Measurements from ENCODE around the gene GJD2.

The GJD2 gene

GRCh38 chr15:34721802-34722438 is 32.9 kb downstream of the GJD2 start:
- DNase-seq, result no peak

- DNase-seq, result no peak
Measured at GRCh38 chr15:34721157-34721801, 33.5 kb downstream of the GJD2 start.

GRCh38 chr15:34719695-34720094 is 35.1 kb downstream of the GJD2 start:
- no peak for DNase-seq

GRCh38 chr15:34718681-34719665 is 35.8 kb downstream of the GJD2 start:
- DNase-seq, result no peak

GRCh38 chr15:34717729-34718128 is 37.1 kb downstream of the GJD2 start:
- DNase-seq, result no peak

GRCh38 chr15:34716111-34716510 is 38.7 kb downstream of the GJD2 start:
- no peak for DNase-seq

- DNase-seq, result no peak
Measured at GRCh38 chr15:34714476-34715121, 40.2 kb downstream of the GJD2 start.

- DNase-seq, result no peak
Measured at GRCh38 chr15:34713635-34714034, 41.2 kb downstream of the GJD2 start.

GRCh38 chr15:34709866-34710265 is 44.9 kb downstream of the GJD2 start:
- DNase-seq, result no peak

DNA sequence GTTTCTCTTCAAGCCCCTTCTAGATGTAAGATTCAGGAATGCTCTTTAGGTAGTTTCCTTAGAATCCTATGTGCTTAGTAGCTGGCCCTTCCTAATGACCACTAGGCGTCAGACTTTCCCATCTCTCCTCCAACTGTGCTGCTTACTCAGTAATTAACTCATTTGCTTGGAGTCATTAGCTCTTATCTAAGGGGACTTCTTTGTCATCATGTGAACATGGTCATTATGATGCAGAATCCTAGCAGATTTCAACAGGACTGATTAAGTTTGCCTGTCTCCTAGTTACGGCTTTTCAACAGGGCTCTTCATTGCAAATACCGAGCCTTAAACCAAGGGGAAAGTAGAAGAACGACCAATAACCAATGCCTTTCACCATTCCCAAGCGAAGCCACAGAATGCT is 46.4 kb downstream of the GJD2 start:
- DNase-seq, result no peak

DNA sequence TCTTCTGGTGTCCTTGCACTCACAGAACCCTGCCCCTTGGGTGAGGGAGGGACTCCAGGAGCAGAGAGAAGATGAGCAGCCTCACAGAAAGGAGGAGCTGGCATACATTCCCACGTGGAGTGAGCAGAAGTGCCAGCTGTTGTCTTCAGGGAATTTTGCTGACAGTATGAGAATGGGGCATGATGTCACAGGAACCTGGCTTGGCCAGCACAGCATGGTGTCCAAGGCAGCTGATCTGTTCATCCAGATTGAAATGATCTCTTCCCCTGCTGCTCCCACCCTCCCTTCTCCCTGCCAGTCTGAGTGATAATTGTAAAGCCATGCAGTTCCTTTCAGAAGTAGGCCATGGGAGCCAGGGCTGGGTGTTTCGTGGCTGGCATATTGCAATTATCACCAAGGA is 53.3 kb downstream of the GJD2 start:
- no peak for DNase-seq

Measured in stimulated activated naive CD4-positive, alpha-beta T cell (primary cell).